ENCODE data around the gene KLK14. TPM values are rescaled to one million over a fixed set of nuclear protein-coding genes. Genes with fewer than 3 reads are reported as not detected.

KLK14 gene
- total and polyA plus RNA-seq, 2 donors from 2014 or later = 0.22 TPM; not detected in 1

GRCh38 chr19:51029718-51030117 lies 53.0 kb downstream of the KLK14 start:
- Histone ChIP-seq H3K4me3 (ENCODE audit: low read length in 3 of 3) (no peak overlapping the region), H3K27ac (ENCODE audit: low read depth in 2 of 2, low read length in 2 of 2) (no peak overlapping the region), H3K9me3 (ENCODE audit: control insufficient read depth in 2 of 3, insufficient read depth in 1 of 3, low read length in 3 of 3) (no peaks in the 10 kb centered on the region), H3K9ac (ENCODE audit: low read length in 3 of 3) (no peak overlapping the region), H3K27me3 (ENCODE audit: control insufficient read depth, insufficient read depth, low read length) (no peaks in the 10 kb centered on the region), H3K36me3 (ENCODE audit: control insufficient read depth in 2 of 3, insufficient read depth in 3 of 3, low read length in 3 of 3) (no peaks in the 10 kb centered on the region), H3K4me1 (ENCODE audit: control insufficient read depth in 2 of 3, insufficient read depth in 2 of 3, low read depth in 1 of 3, low read length in 3 of 3) (no peaks in the 10 kb centered on the region)
- intact Hi-C loops (cut with DNase I) = no loop called here
- FAIRE-seq = no peak
- TF ChIP-seq CTCF (IDR thresholded peaks at IDR 0.05; ENCODE audit: borderline replicate concordance, extremely low read depth, insufficient read depth) = no peak
- DNase-seq = no peak

Other genes with a start within 250 kb of the KLK14 start
- not detected for gene KLK15, start 249.3 kb downstream of the KLK14 start, total RNA-seq
- 2.7 TPM for gene KLK15, start 249.3 kb downstream of the KLK14 start, polyA plus RNA-seq (ENCODE audit: insufficient read depth, low read depth, low replicate concordance)
- gene KLK3, start 228.0 kb downstream of the KLK14 start, total RNA-seq = not detected
- 1.6 TPM for gene KLK3, start 228.0 kb downstream of the KLK14 start, polyA plus RNA-seq (ENCODE audit: insufficient read depth, low read depth, low replicate concordance)
- gene KLK2, start 209.4 kb downstream of the KLK14 start, total RNA-seq = not detected
- not detected for gene KLK2, start 209.4 kb downstream of the KLK14 start, polyA plus RNA-seq (ENCODE audit: insufficient read depth, low read depth, low replicate concordance)
- not detected for gene KLK4, start 171.5 kb downstream of the KLK14 start, total RNA-seq
- gene KLK4, start 171.5 kb downstream of the KLK14 start, polyA plus RNA-seq (ENCODE audit: insufficient read depth, low read depth, low replicate concordance) = 1.2 TPM
- gene KLK5, start 129.8 kb downstream of the KLK14 start, total RNA-seq = 0.88 TPM
- 1.1 TPM for gene KLK5, start 129.8 kb downstream of the KLK14 start, polyA plus RNA-seq (ENCODE audit: insufficient read depth, low read depth, low replicate concordance)
- gene KLK6, start 113.3 kb downstream of the KLK14 start, total RNA-seq = 15.0 TPM
- 30.3 TPM for gene KLK6, start 113.3 kb downstream of the KLK14 start, polyA plus RNA-seq (ENCODE audit: insufficient read depth, low read depth, low replicate concordance)
- 1.0 TPM for gene KLK7, start 99.0 kb downstream of the KLK14 start, total RNA-seq
- gene KLK7, start 99.0 kb downstream of the KLK14 start, polyA plus RNA-seq (ENCODE audit: insufficient read depth, low read depth, low replicate concordance) = 22.5 TPM
- 4.2 TPM for gene KLK8, start 81.3 kb downstream of the KLK14 start, total RNA-seq
- gene KLK8, start 81.3 kb downstream of the KLK14 start, polyA plus RNA-seq (ENCODE audit: insufficient read depth, low read depth, low replicate concordance) = 1.3 TPM
- gene KLK10, start 63.2 kb downstream of the KLK14 start, total RNA-seq = 0.63 TPM
- not detected for gene KLK10, start 63.2 kb downstream of the KLK14 start, polyA plus RNA-seq (ENCODE audit: insufficient read depth, low read depth, low replicate concordance)
- 0.47 TPM for gene KLK11, start 56.3 kb downstream of the KLK14 start, total RNA-seq
- not detected for gene KLK11, start 56.3 kb downstream of the KLK14 start, polyA plus RNA-seq (ENCODE audit: insufficient read depth, low read depth, low replicate concordance)
- gene KLK12, start 47.9 kb downstream of the KLK14 start, total RNA-seq = not detected
- not detected for gene KLK12, start 47.9 kb downstream of the KLK14 start, polyA plus RNA-seq (ENCODE audit: insufficient read depth, low read depth, low replicate concordance)
- not detected for gene KLK13, start 17.8 kb downstream of the KLK14 start, total RNA-seq
- not detected for gene KLK13, start 17.8 kb downstream of the KLK14 start, polyA plus RNA-seq (ENCODE audit: insufficient read depth, low read depth, low replicate concordance)
- 8.4 TPM for gene CTU1, start 25.5 kb upstream of the KLK14 start, total RNA-seq
- 5.2 TPM for gene CTU1, start 25.5 kb upstream of the KLK14 start, polyA plus RNA-seq (ENCODE audit: insufficient read depth, low read depth, low replicate concordance)
- gene SIGLEC9, start 42.0 kb upstream of the KLK14 start, total RNA-seq = 8.1 TPM
- gene SIGLEC9, start 42.0 kb upstream of the KLK14 start, polyA plus RNA-seq (ENCODE audit: insufficient read depth, low read depth, low replicate concordance) = 1.6 TPM
- 4.0 TPM for gene SIGLEC7, start 59.4 kb upstream of the KLK14 start, total RNA-seq
- 1.2 TPM for gene SIGLEC7, start 59.4 kb upstream of the KLK14 start, polyA plus RNA-seq (ENCODE audit: insufficient read depth, low read depth, low replicate concordance)
- gene CD33, start 142.2 kb upstream of the KLK14 start, total RNA-seq = 14.0 TPM
- 2.6 TPM for gene CD33, start 142.2 kb upstream of the KLK14 start, polyA plus RNA-seq (ENCODE audit: insufficient read depth, low read depth, low replicate concordance)
- gene SIGLECL1, start 168.2 kb upstream of the KLK14 start, total RNA-seq = not detected
- gene SIGLECL1, start 168.2 kb upstream of the KLK14 start, polyA plus RNA-seq (ENCODE audit: insufficient read depth, low read depth, low replicate concordance) = not detected
- not detected for gene IGLON5, start 228.8 kb upstream of the KLK14 start, total RNA-seq
- 0.15 TPM for gene IGLON5, start 228.8 kb upstream of the KLK14 start, polyA plus RNA-seq (ENCODE audit: insufficient read depth, low read depth, low replicate concordance)